Endothelial cell of umbilical vein (primary cell): ENCODE measurements around the gene XYLT1.

Experiments used
- EZH2 ChIP-seq: IDR thresholded peaks from 2 replicates; pipeline ENCODE4 v1.6.1; 2012; ENCODE audit warnings: borderline replicate concordance, low read depth, mild to moderate bottlenecking, moderate library complexity, low read length, inconsistent platforms; ENCODE audit not compliant: severe bottlenecking
- JUN ChIP-seq: IDR thresholded peaks from 2 replicates; pipeline ENCODE4 v1.6.1; 2011; ENCODE audit warnings: borderline replicate concordance, low read depth; ENCODE audit not compliant: insufficient read length, insufficient read depth
- MAX ChIP-seq: IDR thresholded peaks from 2 replicates; pipeline ENCODE4 v1.6.1; 2011; ENCODE audit not compliant: insufficient read depth, insufficient read length
- POLR2A ChIP-seq: IDR thresholded peaks from 2 replicates; pipeline ENCODE4 v1.6.1; 2012; ENCODE audit warnings: low read depth, mild to moderate bottlenecking, control low read depth, low read length
- POLR2AphosphoS5 ChIP-seq: IDR thresholded peaks from 2 replicates; pipeline ENCODE4 v1.6.1; 2012; ENCODE audit warnings: low read depth, mild to moderate bottlenecking, control low read depth, low read length, moderate library complexity; ENCODE audit not compliant: insufficient read depth
- TF ChIP-seq, protein P1 (sequence below), 2 donors: IDR thresholded peaks; 1 replicate in 1 of 2; 2 replicates in 1 of 2; pipeline ENCODE4 v1.5.1; 2011; ENCODE audit warnings: low read length in 2 of 2, mild to moderate bottlenecking in 2 of 2, moderate library complexity in 2 of 2, control low read depth in 1 of 2, inconsistent platforms in 1 of 2, low read depth in 1 of 2; ENCODE audit not compliant: insufficient read depth in 1 of 2; ENCODE audit errors: extremely low read depth in 1 of 2

DNA sequence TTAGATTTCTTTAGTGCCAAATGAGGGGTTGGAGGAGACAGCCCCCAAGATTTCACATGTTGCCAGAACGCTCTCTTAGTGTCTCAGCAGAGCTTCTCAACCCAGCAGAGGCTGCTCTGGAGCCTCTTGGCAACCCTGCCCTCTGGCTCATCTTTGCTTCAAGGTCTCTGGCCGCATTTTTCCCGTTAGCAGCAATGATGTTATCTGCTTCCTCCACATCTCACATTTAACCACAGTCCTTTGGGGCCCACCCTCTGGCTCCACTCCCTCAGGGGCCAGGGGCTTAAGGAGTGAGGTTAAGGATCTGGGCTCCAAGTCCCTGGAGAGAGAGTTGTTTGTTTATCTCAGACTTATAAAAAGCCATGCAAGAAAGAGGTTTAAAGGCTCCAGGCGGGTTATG is 3.3 kb upstream of the XYLT1 start:
- TF ChIP-seq, protein P1, sequence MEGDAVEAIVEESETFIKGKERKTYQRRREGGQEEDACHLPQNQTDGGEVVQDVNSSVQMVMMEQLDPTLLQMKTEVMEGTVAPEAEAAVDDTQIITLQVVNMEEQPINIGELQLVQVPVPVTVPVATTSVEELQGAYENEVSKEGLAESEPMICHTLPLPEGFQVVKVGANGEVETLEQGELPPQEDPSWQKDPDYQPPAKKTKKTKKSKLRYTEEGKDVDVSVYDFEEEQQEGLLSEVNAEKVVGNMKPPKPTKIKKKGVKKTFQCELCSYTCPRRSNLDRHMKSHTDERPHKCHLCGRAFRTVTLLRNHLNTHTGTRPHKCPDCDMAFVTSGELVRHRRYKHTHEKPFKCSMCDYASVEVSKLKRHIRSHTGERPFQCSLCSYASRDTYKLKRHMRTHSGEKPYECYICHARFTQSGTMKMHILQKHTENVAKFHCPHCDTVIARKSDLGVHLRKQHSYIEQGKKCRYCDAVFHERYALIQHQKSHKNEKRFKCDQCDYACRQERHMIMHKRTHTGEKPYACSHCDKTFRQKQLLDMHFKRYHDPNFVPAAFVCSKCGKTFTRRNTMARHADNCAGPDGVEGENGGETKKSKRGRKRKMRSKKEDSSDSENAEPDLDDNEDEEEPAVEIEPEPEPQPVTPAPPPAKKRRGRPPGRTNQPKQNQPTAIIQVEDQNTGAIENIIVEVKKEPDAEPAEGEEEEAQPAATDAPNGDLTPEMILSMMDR (IDR thresholded peaks at IDR 0.05; ENCODE audit: extremely low read depth in 1 of 2, insufficient read depth in 1 of 2, low read depth in 1 of 2, low read length in 2 of 2) = no peak
- no peak for TF ChIP-seq EZH2
- TF ChIP-seq MAX = no peak
- no peak for TF ChIP-seq POLR2A
- TF ChIP-seq POLR2AphosphoS5 = no peak
- TF ChIP-seq JUN = no peak
